Prostate gland (tissue), 2 donors: Measurements from ENCODE around the gene RCBTB2.

Experiments used
- CTCF ChIP-seq, 4 experiments: fragments of 200-600 bp in 2 of 4; fragments of 450-650 bp in 2 of 4; sonication (generic) in 2 of 4; IDR thresholded peaks; 1 replicate in 3 of 4; 2 replicates in 1 of 4; pipeline ENCODE4 v1.5.1; 2016 to 2019; ENCODE audit warnings: antibody characterized with exemption in 4 of 4, mild to moderate bottlenecking in 2 of 4, moderate library complexity in 2 of 4
- POLR2A ChIP-seq: fragments of 450-650 bp; IDR thresholded peaks from one replicate; pipeline ENCODE4 v1.6.1; 2016; ENCODE audit warnings: antibody characterized with exemption, mild to moderate bottlenecking

DNA sequence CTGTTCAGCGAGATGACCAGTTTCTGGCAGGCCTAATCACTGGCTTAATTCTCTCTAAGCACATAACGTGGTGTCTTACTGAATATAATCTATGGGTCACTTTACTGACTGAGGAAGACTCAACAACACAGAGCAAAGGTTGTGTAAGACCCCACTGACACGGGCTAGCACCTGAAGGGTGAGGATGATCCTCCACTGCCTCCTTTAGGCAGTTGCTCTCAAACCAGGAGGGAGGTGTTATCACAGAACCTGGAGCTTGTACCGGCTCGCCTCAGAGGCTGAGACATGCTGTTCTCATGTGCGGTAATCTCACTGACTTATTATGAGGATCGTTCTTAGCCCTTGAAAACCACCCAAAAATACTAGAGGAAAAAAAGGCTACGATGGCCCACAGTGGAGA lies 28.3 kb downstream of the RCBTB2 start:
- TF ChIP-seq POLR2A, result no peak
- TF ChIP-seq CTCF (IDR thresholded peaks at IDR 0.05), result no peak
